PFSK-1 (cell line): Measurements from ENCODE around the gene CDH3.

Experiments used
- POLR2AphosphoS5 ChIP-seq: IDR thresholded peaks from 2 replicates; pipeline ENCODE4 v1.6.1; 2012; ENCODE audit warnings: low read depth, mild to moderate bottlenecking, control low read depth, low read length, moderate library complexity
- SIN3A ChIP-seq: IDR thresholded peaks from 2 replicates; pipeline ENCODE4 v1.6.1; 2012; ENCODE audit warnings: mild to moderate bottlenecking, low read length, moderate library complexity, borderline replicate concordance; ENCODE audit not compliant: insufficient read depth
- TAF1 ChIP-seq: IDR thresholded peaks from 2 replicates; pipeline ENCODE4 v1.6.1; 2012; ENCODE audit warnings: low read length, control low read depth, borderline replicate concordance; ENCODE audit not compliant: insufficient read depth
- TF ChIP-seq, protein P1 (sequence below), 2 experiments: IDR thresholded peaks; 2 replicates each; pipeline versions ENCODE4 v1.6.1 to v1.8.0; 2011 to 2012; ENCODE audit warnings: low read depth in 2 of 2, low read length in 2 of 2, control low read depth in 1 of 2, inconsistent platforms in 1 of 2, mild to moderate bottlenecking in 1 of 2, moderate library complexity in 1 of 2; ENCODE audit not compliant: insufficient read depth in 1 of 2

- TF ChIP-seq, protein P1, sequence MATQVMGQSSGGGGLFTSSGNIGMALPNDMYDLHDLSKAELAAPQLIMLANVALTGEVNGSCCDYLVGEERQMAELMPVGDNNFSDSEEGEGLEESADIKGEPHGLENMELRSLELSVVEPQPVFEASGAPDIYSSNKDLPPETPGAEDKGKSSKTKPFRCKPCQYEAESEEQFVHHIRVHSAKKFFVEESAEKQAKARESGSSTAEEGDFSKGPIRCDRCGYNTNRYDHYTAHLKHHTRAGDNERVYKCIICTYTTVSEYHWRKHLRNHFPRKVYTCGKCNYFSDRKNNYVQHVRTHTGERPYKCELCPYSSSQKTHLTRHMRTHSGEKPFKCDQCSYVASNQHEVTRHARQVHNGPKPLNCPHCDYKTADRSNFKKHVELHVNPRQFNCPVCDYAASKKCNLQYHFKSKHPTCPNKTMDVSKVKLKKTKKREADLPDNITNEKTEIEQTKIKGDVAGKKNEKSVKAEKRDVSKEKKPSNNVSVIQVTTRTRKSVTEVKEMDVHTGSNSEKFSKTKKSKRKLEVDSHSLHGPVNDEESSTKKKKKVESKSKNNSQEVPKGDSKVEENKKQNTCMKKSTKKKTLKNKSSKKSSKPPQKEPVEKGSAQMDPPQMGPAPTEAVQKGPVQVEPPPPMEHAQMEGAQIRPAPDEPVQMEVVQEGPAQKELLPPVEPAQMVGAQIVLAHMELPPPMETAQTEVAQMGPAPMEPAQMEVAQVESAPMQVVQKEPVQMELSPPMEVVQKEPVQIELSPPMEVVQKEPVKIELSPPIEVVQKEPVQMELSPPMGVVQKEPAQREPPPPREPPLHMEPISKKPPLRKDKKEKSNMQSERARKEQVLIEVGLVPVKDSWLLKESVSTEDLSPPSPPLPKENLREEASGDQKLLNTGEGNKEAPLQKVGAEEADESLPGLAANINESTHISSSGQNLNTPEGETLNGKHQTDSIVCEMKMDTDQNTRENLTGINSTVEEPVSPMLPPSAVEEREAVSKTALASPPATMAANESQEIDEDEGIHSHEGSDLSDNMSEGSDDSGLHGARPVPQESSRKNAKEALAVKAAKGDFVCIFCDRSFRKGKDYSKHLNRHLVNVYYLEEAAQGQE (IDR thresholded peaks at IDR 0.05; ENCODE audit: insufficient read depth in 1 of 2, low read depth in 2 of 2, low read length in 2 of 2) = no peak
- TF ChIP-seq POLR2AphosphoS5 = no peak
- TF ChIP-seq SIN3A = no peak
- TF ChIP-seq TAF1 = no peak
Observed at GRCh38 chr16:68749432-68749831, 104.3 kb downstream of the CDH3 start.
